ENCODE results near the gene TRIM62.
A peak's percentile ranks its signal among the peaks of the same experiment; 100 is the strongest.

The TRIM62 gene

DNA sequence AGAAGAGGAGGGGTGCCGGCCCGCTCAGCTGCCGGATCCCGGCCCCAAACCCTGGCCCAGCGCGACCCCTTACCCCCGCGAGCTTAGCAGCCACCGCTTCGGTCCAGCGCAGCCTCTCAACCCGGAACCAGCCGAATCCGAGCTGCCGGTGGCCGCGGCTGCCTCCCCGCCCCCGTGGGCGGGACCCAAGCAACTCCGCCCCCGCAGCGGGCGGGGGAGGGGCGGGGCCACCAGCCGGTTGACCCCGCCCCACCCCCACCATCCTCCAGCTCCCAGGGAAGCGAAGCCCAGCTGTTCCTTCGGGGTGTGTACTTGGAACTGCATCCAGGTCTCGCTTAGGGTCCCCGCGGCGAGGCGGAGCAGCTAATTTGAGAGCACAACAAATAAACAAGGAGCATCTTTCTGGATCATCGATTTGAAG, at the start of gene TRIM62:
TSS of gene TRIM62 (minus strand) at position 123 of the 421 bp plus-strand sequence. CDS start 611 bp downstream, outside the sequence.
- Histone ChIP-seq H3K36me3 (ENCODE audit: control insufficient read depth, low read depth, low read length) (no peaks in the 10 kb centered on the region), H3K27me3 (ENCODE audit: control insufficient read depth, insufficient read depth, low read length) (no peaks in the 10 kb centered on the region), H3K4me3 (ENCODE audit: low read length) (peak within 1 kb of the TSS; percentile 65), H3K27ac (ENCODE audit: low read length) (no peak within 1 kb of the TSS), H3K9ac (ENCODE audit: low read length) (no peak within 1 kb of the TSS), H3K9me3 (ENCODE audit: control insufficient read depth, low read depth, low read length) (no peaks in the 10 kb centered on the region), H3K4me1 (ENCODE audit: control insufficient read depth, low read depth, low read length) (peaks cover 8% of the 10 kb centered on the region)

DNA sequence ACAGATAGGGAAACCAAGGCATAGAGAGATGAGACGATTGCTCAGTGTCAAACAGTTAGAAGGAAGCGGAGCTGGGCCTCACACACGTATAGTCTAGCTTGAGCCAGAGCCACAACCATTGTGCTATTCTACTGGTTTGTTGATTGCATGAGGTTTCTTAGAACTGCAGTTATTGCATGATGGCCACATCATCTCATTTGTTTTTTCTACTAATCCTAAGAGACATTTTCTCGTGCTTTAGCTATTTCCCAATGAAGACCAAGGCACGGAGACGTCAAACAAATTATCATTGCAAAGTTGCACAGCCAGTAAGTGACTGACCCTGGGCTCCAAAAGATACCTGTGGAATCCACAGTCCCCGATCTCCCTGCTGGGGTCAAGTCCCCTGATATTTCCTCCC, 49.3 kb upstream of the TRIM62 start:
- H3K9ac ChIP-seq (ENCODE audit: low read length), result no peak overlapping the region
- H3K36me3 ChIP-seq (ENCODE audit: control insufficient read depth, low read depth, low read length), result no peaks in the 10 kb centered on the region
- no peak overlapping the region for H3K4me3 ChIP-seq (ENCODE audit: low read length)
- no peaks in the 10 kb centered on the region for H3K9me3 ChIP-seq (ENCODE audit: control insufficient read depth, low read depth, low read length)
- H3K27ac ChIP-seq (ENCODE audit: low read length), result no peak overlapping the region
- H3K27me3 ChIP-seq (ENCODE audit: control insufficient read depth, insufficient read depth, low read length), result no peaks in the 10 kb centered on the region
- H3K4me1 ChIP-seq (ENCODE audit: control insufficient read depth, low read depth, low read length), result peaks cover 9% of the 10 kb centered on the region

DNA sequence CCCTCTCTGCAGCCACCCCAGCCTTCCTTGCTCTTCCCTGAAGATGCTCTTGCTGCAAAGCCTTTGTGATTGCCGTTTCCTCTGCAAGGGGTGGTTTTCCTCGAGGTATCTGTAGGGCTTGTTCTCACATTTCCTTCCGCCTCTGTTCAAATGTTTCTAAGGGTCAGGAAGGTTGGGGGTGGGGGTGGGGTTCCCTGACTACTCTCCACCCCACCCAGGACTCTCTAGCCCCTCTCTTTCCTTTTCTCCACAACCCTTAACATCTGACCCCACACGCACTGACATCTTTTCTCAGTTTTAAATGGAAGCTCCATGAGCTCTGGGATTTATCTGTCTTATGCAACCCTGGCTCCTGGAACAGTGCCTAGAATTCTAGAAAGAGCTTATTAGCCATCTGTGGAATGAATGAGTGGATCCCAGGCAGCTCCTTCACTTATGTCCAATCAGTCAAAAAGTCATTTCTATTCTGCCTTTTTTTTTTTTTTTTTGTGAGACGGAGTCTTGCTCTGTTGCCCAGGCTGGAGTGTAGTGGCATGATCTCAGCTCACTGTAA, 47.2 kb upstream of the TRIM62 start:
- no peaks in the 10 kb centered on the region for H3K36me3 ChIP-seq (ENCODE audit: control insufficient read depth, low read depth, low read length)
- H3K4me3 ChIP-seq (ENCODE audit: low read length), result no peak overlapping the region
- no peaks in the 10 kb centered on the region for H3K27me3 ChIP-seq (ENCODE audit: control insufficient read depth, insufficient read depth, low read length)
- peaks cover 5% of the 10 kb centered on the region for H3K9me3 ChIP-seq (ENCODE audit: control insufficient read depth, low read depth, low read length)
- H3K9ac ChIP-seq (ENCODE audit: low read length), result no peak overlapping the region
- H3K27ac ChIP-seq (ENCODE audit: low read length), result no peak overlapping the region
- H3K4me1 ChIP-seq (ENCODE audit: control insufficient read depth, low read depth, low read length), result no peaks in the 10 kb centered on the region

DNA sequence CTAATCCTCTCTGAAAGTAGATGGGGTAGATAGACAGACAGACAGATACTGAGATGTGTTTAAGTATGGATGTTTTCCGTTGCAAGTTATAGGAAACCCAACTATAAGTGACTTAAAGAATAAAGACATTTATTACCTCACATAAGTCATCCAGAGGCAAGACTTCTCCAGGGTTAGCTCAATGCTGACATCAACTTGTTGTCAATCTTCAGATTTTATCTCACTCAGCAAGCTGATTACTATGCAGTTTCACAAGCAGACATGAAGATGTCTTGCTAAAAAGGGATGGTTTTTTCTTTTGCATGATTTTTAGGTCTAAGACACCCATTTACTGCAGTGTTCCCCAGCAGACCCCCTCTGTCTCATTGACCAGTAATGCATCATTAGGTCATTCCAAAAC, 43.7 kb upstream of the TRIM62 start:
- Histone ChIP-seq H3K27ac (ENCODE audit: low read length) (no peak overlapping the region), H3K4me3 (ENCODE audit: low read length) (no peak overlapping the region), H3K27me3 (ENCODE audit: control insufficient read depth, insufficient read depth, low read length) (no peaks in the 10 kb centered on the region), H3K36me3 (ENCODE audit: control insufficient read depth, low read depth, low read length) (no peaks in the 10 kb centered on the region), H3K9me3 (ENCODE audit: control insufficient read depth, low read depth, low read length) (peaks cover 5% of the 10 kb centered on the region), H3K9ac (ENCODE audit: low read length) (no peak overlapping the region), H3K4me1 (ENCODE audit: control insufficient read depth, low read depth, low read length) (no peaks in the 10 kb centered on the region)

DNA sequence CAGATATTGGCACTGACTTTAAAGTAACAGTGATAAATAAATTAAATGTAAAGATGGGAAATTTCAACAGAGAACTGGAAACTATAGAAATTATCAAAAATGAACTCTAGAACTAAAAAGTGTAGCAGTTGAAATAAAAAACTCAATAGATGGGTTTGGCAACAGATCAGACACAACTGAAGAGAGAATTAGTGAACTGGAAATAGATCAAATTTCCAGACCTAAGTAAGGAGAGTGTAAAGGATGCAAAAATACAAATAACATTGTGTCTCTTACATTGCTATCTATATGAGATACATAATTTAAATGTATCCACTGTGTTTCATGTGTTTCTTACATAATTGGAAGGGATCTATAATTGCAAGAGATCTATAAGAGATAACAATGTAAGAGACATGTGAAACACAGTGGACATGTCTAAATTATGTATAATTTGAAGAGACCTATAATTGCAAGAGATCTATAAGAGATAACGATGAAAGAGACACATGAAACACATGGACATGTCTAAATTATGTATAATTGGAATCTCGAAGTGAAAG, 42.4 kb upstream of the TRIM62 start:
- Histone ChIP-seq H3K4me1 (ENCODE audit: control insufficient read depth, low read depth, low read length) (no peaks in the 10 kb centered on the region), H3K9me3 (ENCODE audit: control insufficient read depth, low read depth, low read length) (peaks cover 5% of the 10 kb centered on the region), H3K36me3 (ENCODE audit: control insufficient read depth, low read depth, low read length) (no peaks in the 10 kb centered on the region), H3K27me3 (ENCODE audit: control insufficient read depth, insufficient read depth, low read length) (no peaks in the 10 kb centered on the region), H3K27ac (ENCODE audit: low read length) (no peak overlapping the region), H3K9ac (ENCODE audit: low read length) (no peak overlapping the region), H3K4me3 (ENCODE audit: low read length) (no peak overlapping the region)

DNA sequence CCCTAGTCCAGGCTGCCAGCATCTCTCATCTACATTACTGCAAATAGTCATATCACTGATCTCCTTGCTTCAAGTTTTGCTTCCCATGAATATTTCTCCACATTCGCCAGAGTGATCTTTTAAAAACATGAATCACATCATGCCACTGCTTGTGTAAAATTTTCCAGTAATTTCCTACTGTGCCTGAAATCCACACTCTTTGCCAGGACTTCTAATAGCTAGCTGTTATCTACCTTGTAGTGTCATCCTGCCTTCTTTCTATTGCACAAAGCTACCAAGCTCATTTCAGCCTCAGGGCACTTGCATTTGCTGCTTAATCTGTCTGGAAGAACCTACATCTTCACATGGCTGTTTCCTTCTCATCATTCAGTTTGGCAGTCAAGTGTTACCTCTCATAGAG, 40.5 kb upstream of the TRIM62 start:
- peaks cover 5% of the 10 kb centered on the region for H3K9me3 ChIP-seq (ENCODE audit: control insufficient read depth, low read depth, low read length)
- no peaks in the 10 kb centered on the region for H3K36me3 ChIP-seq (ENCODE audit: control insufficient read depth, low read depth, low read length)
- no peak overlapping the region for H3K27ac ChIP-seq (ENCODE audit: low read length)
- no peak overlapping the region for H3K9ac ChIP-seq (ENCODE audit: low read length)
- no peaks in the 10 kb centered on the region for H3K27me3 ChIP-seq (ENCODE audit: control insufficient read depth, insufficient read depth, low read length)
- no peak overlapping the region for H3K4me3 ChIP-seq (ENCODE audit: low read length)
- H3K4me1 ChIP-seq (ENCODE audit: control insufficient read depth, low read depth, low read length), result no peaks in the 10 kb centered on the region

DNA sequence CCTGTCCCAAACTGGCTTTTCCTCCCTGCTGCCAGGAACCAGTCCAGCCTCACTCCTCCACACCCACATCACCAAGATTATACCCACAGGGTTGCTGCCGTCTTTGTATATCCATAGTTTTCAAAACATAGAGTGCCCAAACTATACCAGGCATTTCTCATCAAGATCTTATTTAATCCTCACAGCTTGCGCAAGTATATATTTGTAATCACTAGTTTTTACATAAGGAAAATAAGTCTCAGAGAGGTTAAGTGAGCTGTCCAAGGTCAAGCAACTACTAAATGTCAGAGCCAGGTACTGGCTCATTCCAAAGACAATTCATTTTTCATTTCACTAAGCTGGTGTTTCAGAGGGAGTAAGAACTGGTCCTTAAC, 39.5 kb upstream of the TRIM62 start:
- no peaks in the 10 kb centered on the region for H3K36me3 ChIP-seq (ENCODE audit: control insufficient read depth, low read depth, low read length)
- H3K4me3 ChIP-seq (ENCODE audit: low read length), result no peak overlapping the region
- peaks cover 5% of the 10 kb centered on the region for H3K9me3 ChIP-seq (ENCODE audit: control insufficient read depth, low read depth, low read length)
- H3K9ac ChIP-seq (ENCODE audit: low read length), result no peak overlapping the region
- no peaks in the 10 kb centered on the region for H3K27me3 ChIP-seq (ENCODE audit: control insufficient read depth, insufficient read depth, low read length)
- no peak overlapping the region for H3K27ac ChIP-seq (ENCODE audit: low read length)
- no peaks in the 10 kb centered on the region for H3K4me1 ChIP-seq (ENCODE audit: control insufficient read depth, low read depth, low read length)

DNA sequence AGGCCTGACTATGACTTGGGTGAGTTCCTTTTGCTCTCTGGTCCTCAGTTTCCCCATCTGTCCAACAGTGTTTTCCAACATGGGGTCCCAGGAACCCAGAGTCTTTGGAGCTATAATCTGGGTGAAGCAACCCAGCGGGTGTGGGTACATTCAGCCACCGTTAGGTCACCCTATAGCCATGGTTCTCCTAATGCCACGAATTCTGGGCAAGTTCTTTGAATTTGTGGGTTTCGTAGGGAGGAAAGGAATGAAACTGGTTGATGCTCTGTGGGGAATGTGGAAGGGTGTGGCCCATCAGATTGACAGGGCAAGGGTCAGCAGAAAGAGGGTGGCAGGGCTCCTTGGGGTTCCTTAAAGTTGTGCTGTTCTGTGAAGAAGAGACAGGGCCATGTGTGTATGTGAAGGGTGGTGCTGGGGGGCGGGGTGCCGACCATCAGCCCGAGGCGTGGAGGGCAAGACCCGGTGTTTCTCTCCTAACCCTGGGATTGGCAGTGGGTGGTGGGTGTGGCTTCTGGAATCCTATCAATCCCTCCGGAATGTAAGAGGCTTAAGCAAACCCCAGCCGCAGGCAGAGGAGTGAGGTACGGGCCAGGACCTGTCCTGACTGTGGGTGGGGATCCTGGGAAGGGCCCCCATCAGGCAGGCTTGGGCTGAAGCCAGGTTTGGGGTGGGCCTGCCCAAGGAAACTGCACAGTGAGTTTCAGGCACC, 39.0 kb upstream of the TRIM62 start:
- H3K9ac ChIP-seq (ENCODE audit: low read length), result no peak overlapping the region
- H3K9me3 ChIP-seq (ENCODE audit: control insufficient read depth, low read depth, low read length), result peaks cover 5% of the 10 kb centered on the region

DNA sequence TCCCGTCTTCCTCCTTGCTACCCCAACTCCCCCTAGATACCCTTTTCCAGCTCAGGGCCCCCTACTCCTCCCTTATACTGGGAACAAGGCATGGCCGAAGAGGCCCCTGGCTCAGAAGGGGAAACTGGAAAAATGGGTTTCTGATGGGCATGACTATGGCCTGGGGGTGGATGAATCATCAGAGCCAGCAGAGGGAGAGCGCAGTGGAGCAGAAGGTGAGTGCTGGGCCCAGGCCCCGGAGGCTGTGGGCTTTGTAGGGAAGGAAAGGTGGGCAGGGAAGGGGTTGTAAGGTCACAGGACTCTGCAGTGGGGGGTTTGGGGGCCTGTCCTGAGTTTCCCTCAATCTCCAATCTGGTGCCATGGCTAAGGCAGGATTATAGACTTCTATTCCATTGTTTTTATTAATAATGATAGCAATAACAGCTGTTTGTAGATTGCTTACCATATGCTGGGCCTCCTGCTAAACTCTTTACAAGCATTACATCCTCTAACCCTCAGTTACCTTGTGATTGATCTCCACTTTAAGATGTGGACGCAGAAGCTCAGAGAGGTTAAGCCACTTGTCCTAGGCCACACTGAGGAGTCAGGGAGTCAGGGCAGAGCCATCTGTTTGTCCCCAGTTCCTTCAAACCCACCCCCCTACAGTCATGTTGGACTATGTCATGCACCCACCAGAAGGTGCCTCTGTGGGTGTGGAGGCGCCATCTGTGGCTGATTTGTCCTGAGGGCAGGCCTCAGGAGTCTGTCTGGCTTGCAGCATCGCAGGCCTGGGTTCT, 38.2 kb upstream of the TRIM62 start:
- H3K9ac ChIP-seq (ENCODE audit: low read length), result no peak overlapping the region
- no peak overlapping the region for H3K4me3 ChIP-seq (ENCODE audit: low read length)
- H3K27ac ChIP-seq (ENCODE audit: low read length), result no peak overlapping the region
- H3K9me3 ChIP-seq (ENCODE audit: control insufficient read depth, low read depth, low read length), result peaks cover 5% of the 10 kb centered on the region
- H3K36me3 ChIP-seq (ENCODE audit: control insufficient read depth, low read depth, low read length), result no peaks in the 10 kb centered on the region
- H3K27me3 ChIP-seq (ENCODE audit: control insufficient read depth, insufficient read depth, low read length), result no peaks in the 10 kb centered on the region
- no peaks in the 10 kb centered on the region for H3K4me1 ChIP-seq (ENCODE audit: control insufficient read depth, low read depth, low read length)

More for the DNA sequence above, 39.0 kb upstream of the TRIM62 start:
- no peak overlapping the region for H3K27ac ChIP-seq (ENCODE audit: low read length)
- H3K4me3 ChIP-seq (ENCODE audit: low read length), result no peak overlapping the region
- H3K27me3 ChIP-seq (ENCODE audit: control insufficient read depth, insufficient read depth, low read length), result no peaks in the 10 kb centered on the region
- no peaks in the 10 kb centered on the region for H3K36me3 ChIP-seq (ENCODE audit: control insufficient read depth, low read depth, low read length)
- H3K4me1 ChIP-seq (ENCODE audit: control insufficient read depth, low read depth, low read length), result no peaks in the 10 kb centered on the region

DNA sequence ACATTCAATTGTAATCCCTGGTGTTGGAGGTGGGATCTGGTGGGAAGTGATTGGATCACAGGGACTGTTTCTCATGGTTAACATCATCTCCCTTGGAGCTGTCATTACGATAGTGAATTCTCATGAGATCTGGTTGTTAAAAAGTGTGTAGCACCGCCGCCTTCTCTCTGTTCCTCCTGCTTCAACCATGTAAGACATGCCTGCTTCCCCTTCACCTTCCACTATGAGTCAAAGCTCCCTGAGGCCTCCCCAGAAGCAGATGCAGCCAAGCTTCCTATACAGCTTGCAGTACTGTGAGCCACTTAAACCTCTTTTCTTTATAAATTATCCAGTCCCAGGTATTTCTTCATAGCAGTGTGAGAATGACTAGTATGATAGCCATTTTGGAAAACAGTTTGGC, 30.1 kb upstream of the TRIM62 start:
- H3K4me3 ChIP-seq (ENCODE audit: low read length), result no peak overlapping the region

DNA sequence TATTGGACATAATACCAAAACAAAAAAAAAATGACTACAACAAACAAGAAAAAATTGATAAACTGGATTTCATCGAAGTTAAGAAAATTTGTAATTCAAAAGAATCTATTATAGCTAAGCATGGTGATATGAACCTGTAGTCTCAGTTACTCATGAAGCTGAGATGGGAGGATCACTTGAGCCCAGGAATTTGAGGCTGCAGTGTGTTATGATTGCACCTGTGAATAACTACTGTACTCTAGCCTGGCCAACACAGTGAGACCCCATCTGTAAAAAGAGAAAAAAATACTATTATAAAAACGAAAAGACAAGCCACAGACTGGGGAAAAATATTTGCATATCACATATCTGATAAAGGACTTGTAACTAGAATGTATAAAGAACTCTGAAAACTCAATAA, 24.5 kb upstream of the TRIM62 start:
- Histone ChIP-seq H3K27me3 (ENCODE audit: control insufficient read depth, insufficient read depth, low read length) (no peaks in the 10 kb centered on the region), H3K9ac (ENCODE audit: low read length) (no peak overlapping the region), H3K36me3 (ENCODE audit: control insufficient read depth, low read depth, low read length) (no peaks in the 10 kb centered on the region), H3K27ac (ENCODE audit: low read length) (no peak overlapping the region), H3K4me1 (ENCODE audit: control insufficient read depth, low read depth, low read length) (no peaks in the 10 kb centered on the region), H3K9me3 (ENCODE audit: control insufficient read depth, low read depth, low read length) (no peaks in the 10 kb centered on the region), H3K4me3 (ENCODE audit: low read length) (no peak overlapping the region)

More for the DNA sequence above, 30.1 kb upstream of the TRIM62 start:
- H3K27ac ChIP-seq (ENCODE audit: low read length), result no peak overlapping the region
- H3K4me1 ChIP-seq (ENCODE audit: control insufficient read depth, low read depth, low read length), result no peaks in the 10 kb centered on the region
- no peaks in the 10 kb centered on the region for H3K36me3 ChIP-seq (ENCODE audit: control insufficient read depth, low read depth, low read length)
- no peak overlapping the region for H3K9ac ChIP-seq (ENCODE audit: low read length)
- H3K27me3 ChIP-seq (ENCODE audit: control insufficient read depth, insufficient read depth, low read length), result no peaks in the 10 kb centered on the region
- H3K9me3 ChIP-seq (ENCODE audit: control insufficient read depth, low read depth, low read length), result no peaks in the 10 kb centered on the region
